Right lung (tissue), 5 donors: ENCODE measurements around the gene C1orf141. TPM values are rescaled to one million over a fixed set of nuclear protein-coding genes. Genes with fewer than 3 reads are reported as not detected.
A peak's percentile ranks its signal among the peaks of the same experiment; 100 is the strongest.
"Not testable (repeated sequence)": the region's sequence is repeated elsewhere in the genome, so short reads cannot be mapped to it uniquely, and the experiment has no call there.

ENCODE experiments used
- DNase-seq, 2 donors: peaks; one replicate each; pipeline ENCODE4 v3.0.0-alpha.2; 2013
- polyA plus RNA-seq, 5 donors: library from polyadenylated mRNA; unstranded; fragments of 120-200 nt; gene quantifications; one replicate each; pipeline versions ENCODE4 v1.2.1 to v1.2.3, GENCODE V29; 2013; ENCODE audit warnings: inconsistent platforms in 1 of 5, low replicate concordance in 1 of 5; ENCODE audit not compliant: insufficient read length in 5 of 5, insufficient read depth in 1 of 5

The C1orf141 gene
- polyA plus RNA-seq, 5 donors = 0.58 to 2.1 (median 1.4) TPM; not detected in 2

GRCh38 chr1:67143966-67144365 is 9.2 kb upstream of the C1orf141 start:
- DNase-seq = no peak

DNA sequence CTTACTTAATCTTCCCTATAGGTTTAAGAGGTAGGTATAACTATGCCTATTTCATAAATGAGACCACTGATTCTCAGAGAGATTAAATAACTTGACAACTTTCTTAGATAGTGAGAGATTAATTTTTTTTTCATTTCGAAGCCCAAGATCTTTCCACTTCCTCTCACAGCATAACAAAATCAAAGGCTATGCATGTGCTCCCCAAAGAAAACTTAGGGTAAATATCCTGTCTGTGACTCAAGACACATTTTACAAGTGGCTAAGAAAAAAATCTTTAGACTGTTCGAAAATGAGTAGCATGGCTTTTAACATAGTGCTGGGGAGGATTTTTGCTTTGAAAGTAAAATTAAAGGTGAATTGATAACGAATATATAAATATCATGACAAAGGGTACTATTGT is 8.2 kb upstream of the C1orf141 start:
- no peak for DNase-seq

DNA sequence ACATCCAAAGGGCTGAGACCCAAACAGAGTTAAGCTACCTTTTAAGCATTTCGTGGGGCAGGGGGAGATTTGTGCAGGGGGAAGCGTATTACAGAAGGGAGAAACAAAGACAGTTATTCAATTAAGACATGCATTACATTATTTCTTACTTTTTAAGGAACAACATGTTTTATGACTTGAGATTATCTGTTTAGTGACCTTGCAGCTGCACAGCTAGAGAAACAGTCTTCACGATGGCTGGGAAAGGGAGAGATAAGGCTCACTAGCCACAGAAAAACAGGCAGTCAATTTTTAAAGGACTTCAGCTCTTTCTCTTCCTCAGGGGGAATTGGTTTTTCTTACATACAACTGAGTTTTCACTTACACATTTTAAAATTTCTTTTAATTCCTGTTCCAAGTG is 7.1 kb upstream of the C1orf141 start:
- DNase-seq = not testable (repeated sequence)

- no peak for DNase-seq
Observed at GRCh38 chr1:67140460-67140859, 5.7 kb upstream of the C1orf141 start.

DNA sequence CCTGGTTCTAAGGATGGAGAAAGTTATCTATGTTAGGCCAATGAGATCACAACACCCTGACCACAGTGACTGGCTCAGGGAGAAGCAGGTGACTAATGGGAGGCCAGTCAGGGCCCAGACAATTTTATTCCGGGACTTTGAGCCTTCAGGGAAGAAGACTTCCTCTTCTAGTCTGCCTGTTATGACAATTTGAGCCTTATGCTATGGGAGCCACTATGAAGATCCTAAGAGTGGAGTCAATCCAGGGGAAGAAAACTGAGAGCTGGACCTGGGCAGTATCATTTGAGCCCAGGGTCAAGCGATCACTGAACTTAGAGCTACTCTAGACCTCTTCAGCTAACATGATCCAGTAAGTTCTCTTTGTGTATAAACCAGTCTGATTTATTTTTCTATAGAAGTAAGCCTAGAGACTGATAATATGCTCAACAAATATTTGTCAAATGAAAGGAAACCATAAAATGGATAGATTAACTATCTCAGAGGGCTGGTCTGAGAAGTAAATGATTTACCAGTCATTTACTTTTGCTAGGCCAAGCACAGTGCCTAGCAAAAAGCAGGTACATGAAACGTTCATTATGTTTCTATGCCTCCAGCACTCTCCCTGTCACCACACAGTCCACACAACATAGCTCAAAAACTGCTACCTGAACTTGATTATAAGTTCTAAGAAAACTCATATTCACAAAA is 4.2 kb upstream of the C1orf141 start:
- DNase-seq = no peak

- no peak for DNase-seq
Observed at GRCh38 chr1:67137307-67137753, 2.6 kb upstream of the C1orf141 start.

DNA sequence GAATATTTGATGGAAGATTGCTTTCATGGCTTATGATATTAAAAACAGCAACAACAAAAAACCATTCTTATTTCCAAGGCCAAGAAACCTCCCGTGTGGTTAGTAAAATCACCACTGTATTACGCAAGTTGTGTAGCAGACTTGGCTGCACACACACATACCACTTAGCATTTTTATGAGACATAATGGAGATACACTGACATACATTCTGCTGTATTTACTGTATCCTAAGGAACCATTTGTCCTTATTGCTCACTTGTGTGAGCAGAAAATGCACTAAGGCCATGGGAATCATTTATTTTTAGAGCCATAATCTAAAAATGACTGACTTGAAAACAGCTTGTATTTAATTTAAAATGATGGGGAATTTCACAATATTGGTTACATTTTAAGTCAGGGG is 584 bp upstream of the C1orf141 start:
- DNase-seq = peak; percentile 65 to 73

DNA sequence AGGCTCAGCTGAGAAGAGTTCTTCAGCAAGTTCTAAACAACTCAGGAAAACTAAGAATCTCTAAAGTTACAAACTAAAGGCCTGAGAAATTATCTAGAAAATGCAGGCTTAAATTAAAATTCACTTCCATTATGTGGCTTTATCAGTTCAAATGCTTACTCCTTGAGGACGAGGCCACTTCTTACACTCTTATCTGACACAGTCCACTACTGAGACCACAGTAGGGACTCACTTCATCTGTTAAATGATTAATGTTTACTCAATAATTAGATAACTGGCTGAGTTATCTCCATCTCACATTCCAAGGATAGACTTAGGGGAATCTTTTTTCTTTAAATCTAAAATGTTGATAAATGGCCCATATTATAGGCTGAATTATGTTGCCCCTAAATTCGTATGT is 1.6 kb downstream of the C1orf141 start:
- DNase-seq = no peak

GRCh38 chr1:67130673-67131072 is 4.1 kb downstream of the C1orf141 start:
- DNase-seq = no peak

DNA sequence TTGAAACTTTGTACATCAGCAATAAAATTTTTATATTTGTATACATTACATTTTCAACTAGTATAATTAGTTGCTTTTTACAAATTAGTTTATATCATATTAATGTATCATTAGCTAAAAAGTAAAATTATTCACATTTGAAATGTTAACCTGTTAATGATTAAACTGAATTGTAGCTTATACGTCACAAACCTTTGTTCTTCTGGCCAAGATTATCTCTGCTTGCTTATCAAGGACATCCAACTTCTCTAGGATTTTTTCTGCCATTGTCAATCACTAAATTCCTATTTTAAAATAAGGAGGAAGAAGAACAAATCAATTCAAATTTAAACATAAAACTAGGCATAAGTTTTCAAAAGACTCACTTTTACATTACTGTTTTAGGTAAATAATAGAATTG is 7.8 kb downstream of the C1orf141 start:
- DNase-seq = no peak

- DNase-seq = no peak
Observed at GRCh38 chr1:67126111-67126746, 8.5 kb downstream of the C1orf141 start.

GRCh38 chr1:67124455-67124854 is 10.3 kb downstream of the C1orf141 start:
- no peak for DNase-seq

DNA sequence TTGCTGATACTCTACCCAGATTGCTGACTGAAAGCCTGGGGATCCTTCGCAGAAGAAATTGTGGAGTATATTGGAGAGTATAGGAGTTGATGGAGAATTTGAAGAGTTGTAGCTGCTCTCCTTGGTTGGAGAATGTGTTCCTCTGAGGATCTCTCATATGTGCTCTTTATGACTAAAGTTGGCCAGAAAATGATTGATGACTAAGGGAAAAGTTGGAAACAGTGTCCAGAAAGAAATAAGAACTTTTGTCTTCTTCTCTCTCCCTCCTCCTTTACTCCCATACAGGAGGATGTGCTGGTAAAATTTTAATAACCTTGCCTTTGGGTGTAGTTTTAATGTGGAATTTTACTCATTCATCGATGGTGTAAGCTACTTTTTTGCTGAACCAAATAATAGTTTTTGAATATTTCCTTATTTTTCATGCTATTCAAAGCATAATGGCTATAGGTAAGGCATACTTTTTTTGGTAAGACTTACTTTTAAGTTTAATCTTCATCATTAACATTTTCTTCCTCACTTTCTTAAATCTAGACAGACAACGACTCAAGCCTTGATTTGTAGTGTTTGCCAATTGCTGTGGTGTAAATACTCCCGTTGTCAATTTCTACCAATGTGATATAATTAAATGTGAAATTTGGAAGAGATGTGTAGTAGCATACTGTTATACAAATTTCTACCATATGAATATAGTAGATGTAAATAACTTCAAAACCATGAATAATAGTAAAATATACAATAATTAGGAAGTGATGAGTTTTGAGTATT is 13.7 kb downstream of the C1orf141 start:
- no peak for DNase-seq

DNA sequence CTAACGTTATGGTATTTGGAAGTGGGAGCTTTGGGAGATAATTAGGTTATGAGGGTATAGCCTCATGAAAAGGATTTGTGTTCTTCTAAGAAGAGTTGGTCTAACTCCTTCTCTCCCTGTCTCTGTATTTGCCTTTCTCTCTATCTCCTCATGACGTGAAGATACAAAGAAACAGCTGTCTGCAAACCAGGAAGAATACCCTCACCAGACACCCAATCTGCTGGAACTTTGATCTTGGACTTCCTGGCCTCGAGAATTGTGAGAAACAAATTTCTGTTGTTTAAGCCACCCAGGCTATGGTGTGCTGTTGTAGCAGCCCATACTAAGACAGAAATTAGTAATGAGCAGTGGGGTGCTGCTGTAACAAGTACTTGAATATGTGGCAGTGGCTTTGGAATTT is 16.1 kb downstream of the C1orf141 start:
- DNase-seq = peak in 1 of 2 donors; percentile 9

DNA sequence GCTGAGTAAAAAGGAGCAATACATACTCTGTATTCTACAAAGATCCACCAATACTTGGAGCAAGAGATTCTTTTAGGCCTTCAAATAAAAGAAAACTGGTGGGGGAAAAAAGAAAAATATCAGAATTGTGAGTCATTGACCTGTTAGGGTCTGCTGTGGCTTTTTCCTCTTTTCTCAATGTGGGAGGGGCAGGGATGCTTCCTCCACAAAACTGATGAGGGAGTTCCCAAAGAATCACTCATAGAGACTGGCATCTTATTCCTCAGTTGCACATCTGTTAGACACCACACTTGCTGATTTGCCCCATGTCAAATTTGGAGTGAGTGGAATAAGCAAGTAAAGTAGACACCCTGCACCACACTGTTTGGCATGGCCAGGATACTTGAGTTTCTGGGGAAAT is 16.6 kb downstream of the C1orf141 start:
- no peak for DNase-seq

DNA sequence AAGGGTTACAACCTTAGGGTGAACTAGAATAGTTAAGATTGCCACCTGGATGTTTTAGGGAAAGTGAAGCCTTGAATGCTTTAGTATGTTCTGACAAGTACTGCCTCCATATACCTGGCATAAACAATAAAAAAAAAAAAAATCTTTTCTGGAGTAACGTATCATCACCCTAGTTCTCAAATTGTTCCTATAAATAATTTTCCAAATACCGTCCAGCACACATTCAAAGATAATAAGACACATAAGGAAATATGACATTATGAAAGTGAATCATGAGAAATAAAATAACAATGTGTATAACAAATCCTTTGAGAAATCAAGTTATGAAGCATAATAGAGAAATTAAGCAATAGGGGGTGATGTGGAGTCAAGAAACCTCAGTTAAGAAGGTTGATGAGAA is 20.6 kb downstream of the C1orf141 start:
- no peak for DNase-seq

DNA sequence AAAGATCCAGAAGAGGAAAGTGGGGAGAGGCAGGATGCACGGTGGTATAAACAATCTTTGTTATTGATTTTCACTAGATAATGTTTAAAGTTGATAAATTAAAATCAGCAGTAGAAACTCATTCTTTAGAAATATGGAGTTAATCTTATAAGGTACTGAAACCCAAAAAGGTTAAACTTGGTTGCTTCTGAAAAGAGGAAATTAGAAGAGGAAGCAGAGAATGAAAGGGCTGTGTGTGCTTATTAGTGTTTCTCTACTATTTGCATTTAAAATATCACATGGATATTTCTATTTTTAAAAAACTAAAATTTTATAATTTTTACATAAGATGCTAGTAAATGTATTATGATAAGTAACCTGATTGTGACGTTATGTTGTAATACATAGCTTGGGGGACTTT is 24.4 kb downstream of the C1orf141 start:
- no peak for DNase-seq

GRCh38 chr1:67105508-67105907 is 29.3 kb downstream of the C1orf141 start:
- no peak for DNase-seq

DNA sequence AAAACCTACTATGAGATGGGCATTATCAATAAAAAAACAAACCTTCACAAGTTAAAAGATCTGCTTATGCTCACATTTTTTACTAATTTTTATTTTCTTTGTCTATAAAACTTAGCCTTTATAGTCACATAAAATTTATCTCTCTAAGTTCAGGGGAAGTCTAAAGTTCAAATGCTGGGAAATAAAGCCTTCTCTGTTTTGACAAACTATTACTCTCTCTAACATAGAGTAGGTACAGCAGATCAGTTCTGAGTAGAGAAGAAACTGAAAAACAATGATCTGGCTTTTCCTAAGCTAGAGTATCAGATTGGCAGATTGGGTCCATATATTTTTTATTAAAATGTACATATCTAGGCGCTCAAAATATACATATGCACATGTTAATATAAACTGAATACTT is 31.2 kb downstream of the C1orf141 start:
- DNase-seq = no peak

DNA sequence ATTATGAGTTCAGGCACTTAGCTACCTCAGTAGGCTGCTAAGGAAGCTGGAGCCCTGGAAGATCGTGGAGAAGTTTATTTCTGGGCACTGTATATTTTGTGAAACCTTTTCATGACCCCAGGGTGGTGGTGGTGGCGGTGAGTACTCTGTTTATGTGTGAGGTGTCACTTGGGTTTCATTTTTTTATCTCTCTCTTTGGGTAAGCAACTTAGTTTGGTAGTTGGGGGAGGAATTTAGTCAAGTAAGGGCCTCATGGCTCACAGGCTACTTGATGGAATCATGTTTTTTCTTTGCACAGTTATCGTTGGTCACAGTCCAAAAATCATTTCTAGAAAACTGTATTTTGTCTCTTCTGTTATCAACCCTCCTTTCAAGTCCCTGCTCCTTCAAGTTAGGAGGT is 33.9 kb downstream of the C1orf141 start:
- no peak for DNase-seq

DNA sequence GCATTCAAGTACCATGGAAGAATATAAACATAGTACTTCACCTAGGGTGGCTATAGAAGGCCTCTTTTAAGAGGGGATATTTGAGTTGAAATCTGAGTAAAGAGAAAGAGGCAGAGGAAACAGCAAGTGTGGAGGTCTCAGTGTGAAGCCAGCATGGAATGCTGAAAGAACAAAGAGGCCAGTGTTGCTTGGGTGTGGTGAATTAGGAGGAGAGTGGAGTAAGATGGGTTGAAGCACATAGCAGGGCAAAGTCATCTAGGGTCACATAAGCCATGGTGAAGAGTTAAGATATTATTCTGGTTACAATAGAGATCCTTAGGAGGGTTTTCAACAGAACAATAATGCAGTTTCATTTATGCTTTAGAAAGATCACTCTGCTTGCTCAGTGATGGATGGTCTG is 37.5 kb downstream of the C1orf141 start:
- no peak for DNase-seq

DNA sequence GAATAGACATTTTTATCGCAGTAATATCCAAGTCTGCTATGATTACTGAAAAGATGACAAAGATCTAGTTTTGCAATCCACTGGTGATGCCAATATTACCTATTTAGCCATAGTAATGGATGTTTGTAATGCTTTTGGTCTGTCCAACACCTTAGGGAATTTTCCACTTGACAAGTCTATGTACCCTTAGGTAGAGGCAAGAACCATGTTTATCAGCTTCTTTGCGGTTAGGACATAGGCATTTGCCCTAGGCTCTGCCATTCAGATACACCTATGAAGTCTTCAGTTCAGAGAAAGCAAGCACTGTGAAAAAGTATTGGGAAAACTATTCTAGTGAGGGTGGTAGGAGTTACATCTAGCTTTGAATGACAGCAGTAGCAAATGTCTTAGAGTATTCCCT is 40.6 kb downstream of the C1orf141 start:
- DNase-seq = no peak

DNA sequence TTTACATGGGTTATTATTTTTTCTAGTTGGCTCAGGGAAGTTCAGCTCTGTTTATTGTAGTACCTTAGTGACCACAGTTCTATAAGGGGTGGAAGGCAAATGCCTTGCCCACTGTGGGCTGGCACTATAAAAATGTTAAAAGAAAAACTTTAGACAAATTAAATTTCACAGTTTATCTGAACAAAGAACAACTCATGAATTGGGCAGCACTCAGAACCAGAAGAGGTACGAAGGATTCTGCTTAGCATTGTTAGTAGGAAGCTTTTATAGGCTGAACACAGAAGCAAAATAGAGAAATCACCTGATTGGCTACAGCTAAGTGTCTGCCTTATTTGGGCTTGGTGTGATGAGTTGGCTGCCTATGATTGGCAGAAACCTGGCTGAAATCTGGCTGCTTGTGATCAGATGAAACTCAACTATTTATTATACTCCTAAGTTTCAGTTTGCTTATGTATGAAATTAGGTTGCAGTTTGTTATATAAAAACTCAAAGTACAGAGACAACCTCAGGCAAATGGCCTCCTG is 45.0 kb downstream of the C1orf141 start:
- DNase-seq = no peak
